ENCODE results near the gene ADGRD1.
"Not testable (repeated sequence)": the region's sequence is repeated elsewhere in the genome, so short reads cannot be mapped to it uniquely, and the experiment has no call there.

The ADGRD1 gene

GRCh38 chr12:130953771-130954543 is at the start of gene ADGRD1:
Gene ADGRD1, plus strand, starts transcription at chr12:130953907. Its CDS starts 559 bp downstream, at chr12:130954466.
- peak; percentile 50 for DNase-seq

GRCh38 chr12:130904064-130904463 is 49.6 kb upstream of the ADGRD1 start:
- DNase-seq, result no peak

DNA sequence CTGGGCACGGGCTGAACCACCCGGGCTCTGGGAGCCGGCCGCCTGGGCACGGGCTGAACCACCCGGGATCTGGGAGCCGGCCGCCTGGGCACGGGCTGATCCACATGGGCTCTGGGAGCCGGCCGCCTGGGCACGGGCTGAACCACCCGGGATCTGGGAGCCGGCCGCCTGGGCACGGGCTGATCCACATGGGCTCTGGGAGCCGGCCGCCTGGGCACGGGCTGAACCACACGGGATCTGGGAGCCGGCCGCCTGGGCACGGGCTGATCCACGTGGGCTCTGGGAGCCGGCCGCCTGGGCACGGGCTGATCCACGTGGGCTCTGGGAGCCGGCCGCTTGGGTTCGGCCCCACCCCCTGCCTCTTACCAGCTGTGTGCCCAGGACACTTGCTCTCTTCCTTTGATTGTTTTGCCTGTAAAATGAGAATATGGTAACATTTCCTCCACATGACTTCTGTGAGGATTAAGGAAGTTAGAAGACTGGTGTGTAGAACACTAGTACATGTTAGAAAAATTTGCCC is 48.7 kb upstream of the ADGRD1 start:
- DNase-seq, result not testable (repeated sequence)

DNA sequence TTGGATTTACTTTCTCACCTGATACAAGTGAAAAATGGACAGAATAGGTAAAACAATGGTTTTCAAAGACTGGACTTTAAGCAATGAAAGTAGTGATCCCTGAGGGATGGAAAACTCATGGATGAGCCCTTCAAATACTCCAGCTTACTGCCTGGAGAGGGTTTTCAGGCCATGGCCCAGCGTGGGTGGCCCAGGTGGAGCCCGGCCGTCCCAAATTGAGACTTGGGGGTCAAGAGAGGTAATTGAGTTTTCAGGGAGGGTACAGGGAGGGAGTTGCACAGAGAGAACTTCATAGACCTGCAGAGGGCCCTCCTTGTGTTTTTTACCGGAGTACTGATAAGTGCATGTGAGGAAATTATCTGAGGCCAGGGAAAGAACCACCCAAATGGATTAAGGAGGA is 44.6 kb upstream of the ADGRD1 start:
- no peak for DNase-seq

- DNase-seq, result no peak
These were observed 42.5 kb upstream of the ADGRD1 start for GRCh38 chr12:130911193-130911592.

DNA sequence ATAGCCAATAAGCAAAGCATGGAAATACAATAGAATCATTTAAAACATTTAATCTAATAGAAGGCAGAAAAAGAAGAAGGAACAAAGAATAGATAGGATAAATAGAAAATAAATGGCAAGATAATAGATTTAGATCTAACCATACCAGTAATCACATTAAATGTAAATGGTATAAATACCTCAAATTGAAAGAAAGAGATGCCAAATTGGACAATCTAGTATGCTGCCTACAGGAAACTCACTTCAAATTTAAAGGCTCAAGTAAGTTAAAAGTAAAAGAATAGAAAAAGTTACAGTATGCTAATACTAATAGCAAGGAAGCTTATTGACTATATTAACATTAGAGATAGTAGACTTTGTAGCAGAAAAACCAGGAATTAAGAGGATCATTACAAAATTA is 41.8 kb upstream of the ADGRD1 start:
- DNase-seq, result no peak

DNA sequence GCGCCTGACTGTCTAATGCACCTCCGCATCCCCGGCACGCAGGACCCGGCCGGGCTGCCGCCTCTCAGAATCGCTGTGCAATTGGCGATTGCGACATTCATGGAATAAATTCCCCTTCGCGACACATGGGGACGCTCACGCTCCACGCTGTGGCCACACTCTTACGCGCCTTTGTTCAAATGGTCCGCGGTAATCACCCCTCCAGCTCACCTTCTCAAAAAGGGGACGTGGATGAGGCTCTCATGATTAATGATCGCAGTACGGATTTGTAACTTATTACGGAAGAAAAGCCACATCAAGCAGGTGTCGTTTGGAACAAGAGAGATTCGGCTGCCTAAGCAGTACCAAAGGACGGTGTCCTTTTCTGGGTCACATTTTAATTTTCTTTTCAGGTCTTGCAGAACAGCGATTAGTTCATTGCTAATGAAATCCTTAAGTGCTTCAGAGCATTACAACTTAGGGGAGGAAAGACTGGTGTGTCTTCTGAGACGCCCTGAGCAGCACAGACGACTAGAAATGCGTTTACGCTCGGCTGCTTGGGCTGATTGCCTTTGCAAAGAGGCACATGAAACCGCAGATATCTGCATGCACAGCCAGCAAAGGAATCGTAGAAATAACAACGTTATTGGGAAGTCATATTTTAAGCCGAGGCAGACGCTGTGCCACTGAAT is 37.3 kb upstream of the ADGRD1 start:
- peak; percentile 85 for DNase-seq

DNA sequence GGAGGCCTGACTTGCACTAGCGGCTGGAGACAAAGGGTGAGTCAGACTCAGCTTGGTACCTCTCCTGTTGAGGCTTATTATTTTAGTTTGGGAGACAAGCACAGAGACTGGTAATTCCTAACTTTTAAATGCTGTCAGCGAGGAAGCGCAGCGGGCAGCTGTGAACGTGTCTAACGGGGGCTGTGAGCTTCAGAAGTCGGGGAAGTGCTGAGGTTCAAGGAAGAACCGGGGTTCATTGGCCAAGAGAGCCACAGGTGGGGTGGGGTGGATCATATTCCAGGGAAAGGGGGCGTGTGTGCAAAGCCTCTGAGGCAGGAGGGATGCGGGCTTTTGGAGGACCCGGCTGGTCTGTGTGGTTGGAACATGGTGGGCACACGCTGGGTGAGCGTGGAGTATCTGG is 36.1 kb upstream of the ADGRD1 start:
- no peak for DNase-seq

DNA sequence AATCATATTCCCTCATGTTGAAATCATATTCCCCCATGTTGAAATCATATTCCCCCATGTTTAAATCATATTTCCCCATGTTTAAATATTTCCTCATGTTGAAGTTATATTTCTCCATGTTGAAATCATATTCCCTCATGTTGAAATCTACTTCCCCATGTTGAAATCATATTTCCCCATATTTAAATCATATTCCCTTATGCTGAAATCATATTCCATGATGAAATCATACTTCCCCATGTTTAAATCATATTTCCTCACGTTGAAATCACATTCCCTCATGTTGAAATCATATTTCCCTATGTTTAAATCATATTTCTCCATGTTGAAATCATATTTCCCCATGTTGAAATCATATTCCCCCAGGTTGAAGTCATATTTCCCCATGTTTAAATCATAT is 34.6 kb upstream of the ADGRD1 start:
- no peak for DNase-seq

DNA sequence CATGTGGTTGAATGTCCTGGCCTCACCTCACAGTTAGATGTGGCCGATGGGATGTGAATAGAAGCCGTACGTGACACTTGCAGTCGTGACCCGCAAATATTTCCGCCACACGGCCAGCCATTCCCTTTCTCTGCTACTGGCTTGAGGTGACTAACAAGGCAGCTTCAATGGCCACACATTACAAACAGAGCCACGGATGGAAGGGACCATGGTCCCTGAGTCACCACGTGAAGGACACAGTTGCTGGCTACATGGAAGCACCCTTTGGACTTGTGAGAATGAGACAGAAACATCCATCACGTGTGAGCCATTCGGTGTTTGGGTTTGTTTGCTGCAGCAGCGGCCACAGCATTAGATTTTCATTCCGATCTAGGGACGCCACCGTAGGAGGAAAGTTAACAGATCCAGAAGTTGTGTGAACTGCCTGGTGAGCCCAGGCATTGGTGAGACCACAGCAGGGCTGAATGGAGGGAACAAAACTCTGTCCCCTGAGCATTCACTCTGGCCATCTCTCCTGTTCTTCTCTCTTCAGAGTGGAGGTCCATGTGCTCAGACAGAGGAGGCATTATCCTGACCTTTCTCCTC is 33.5 kb upstream of the ADGRD1 start:
- no peak for DNase-seq

- DNase-seq, result no peak
These were observed 32.9 kb upstream of the ADGRD1 start for GRCh38 chr12:130920723-130921381.

- no peak for DNase-seq
These were observed 31.2 kb upstream of the ADGRD1 start for GRCh38 chr12:130922511-130922953.

DNA sequence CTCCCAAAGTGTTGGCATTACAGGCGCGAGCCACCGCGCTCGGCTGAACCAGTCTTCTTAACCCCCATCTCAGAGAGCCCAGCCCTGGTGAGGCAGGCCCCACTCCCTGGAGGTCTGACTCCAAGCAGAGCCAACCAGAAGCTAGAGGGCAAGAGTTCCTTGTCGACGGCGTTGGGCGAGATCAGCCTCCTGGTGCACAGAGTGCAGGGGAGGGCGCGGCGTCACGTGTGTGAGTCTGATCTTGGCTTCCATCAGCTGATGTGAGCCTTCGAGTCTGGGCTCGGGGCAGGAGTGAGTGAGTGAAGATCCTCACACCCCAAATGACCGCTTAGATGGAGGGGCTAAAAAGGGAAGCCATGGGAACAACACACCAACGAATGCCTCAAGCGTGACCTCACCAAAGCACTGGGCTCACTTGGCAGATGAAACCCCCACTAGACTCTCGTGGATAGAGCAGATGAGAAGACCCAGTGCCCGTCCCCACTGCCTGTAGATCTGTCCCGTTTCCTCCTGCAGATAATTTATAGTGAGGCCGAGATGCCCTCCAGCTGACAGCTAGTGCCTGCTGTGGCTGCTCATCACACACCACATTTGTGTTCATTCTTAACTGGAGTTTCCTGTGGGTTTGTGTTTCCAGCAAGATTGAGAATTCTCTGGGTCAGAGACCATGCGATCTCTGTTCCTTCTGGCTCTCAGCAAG is 28.6 kb upstream of the ADGRD1 start:
- DNase-seq, result no peak

DNA sequence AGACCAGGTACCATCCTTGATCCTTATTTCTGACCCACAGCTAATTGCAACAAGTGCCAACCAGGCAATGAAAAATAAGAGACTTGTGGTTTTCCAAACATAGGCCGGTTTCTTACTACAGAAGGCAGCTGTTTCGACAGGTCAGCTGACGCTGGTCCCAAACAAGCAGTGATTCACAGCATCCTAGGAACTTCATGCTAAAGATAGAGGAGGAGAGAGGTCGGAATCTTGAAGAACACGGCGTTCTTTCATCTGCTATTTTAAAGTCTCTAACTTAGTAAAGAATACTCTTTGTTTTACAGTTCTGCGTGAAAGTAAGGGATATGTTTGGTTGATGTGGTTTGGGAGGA is 28.1 kb upstream of the ADGRD1 start:
- DNase-seq, result no peak

DNA sequence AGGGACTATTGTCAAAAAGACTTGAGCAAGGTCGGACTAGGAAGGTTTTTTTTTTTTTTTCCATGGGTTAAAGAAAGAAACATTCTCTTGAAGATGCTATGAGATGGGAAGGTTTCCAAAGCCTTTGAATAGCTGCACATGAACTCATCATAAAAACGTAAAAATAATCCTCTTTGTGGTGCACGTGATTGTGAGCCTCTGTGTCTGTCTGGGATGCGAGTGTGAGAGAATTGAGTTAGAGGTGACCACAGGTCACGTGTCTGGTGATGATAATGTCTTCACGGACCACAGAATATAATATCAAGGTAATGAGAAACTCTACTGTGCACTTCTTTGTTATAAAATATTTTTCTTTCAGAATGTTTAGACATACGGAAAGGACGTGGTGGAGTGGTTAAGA is 24.3 kb upstream of the ADGRD1 start:
- DNase-seq, result no peak

- no peak for DNase-seq
These were observed 21.4 kb upstream of the ADGRD1 start for GRCh38 chr12:130932061-130932930.

GRCh38 chr12:130933269-130933995 is 20.3 kb upstream of the ADGRD1 start:
- DNase-seq, result peak; percentile 86

DNA sequence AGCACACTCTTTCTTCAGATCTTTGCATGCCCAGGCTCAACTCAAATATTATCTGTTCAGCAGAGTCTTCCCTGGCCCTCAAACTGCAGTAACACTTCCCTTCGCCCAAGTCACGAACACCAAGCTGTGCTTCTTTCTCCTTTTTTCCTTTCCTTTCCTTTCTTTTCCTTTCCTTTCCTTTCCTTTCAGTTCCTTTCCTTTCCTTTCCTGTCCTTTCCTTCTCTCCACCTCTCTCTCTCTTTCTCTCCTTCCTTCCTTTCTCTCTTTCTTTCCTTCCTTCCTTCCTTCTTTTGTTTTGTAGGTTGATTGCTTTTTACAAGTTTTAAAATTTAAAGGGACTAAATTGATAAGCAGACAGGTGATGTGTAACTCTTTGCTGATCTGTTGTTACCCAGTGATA is 19.0 kb upstream of the ADGRD1 start:
- DNase-seq, result no peak

- no peak for DNase-seq
These were observed 17.1 kb upstream of the ADGRD1 start for GRCh38 chr12:130936561-130936960.

- no peak for DNase-seq
These were observed 16.6 kb upstream of the ADGRD1 start for GRCh38 chr12:130937063-130937462.

DNA sequence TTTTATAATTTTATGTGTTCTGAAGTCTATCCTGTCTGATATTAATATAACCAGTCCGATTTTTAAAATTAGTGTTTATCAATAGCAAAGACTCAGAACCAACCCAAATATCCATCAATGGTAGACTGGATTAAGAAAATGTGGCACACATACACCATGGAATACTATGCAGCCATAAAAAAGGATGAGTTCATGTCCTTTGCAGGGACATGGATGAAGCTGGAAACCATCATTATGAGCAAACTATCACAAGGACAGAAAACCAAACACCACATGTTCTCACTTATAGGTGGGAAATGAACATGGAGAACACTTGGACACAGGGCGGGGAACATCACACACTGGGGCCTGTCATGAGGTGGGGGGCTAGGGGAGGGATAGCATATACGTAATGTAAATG is 16.2 kb upstream of the ADGRD1 start:
- DNase-seq, result not testable (repeated sequence)
